ENCODE data around the gene KRTAP5-9. TPM values are rescaled to one million over a fixed set of nuclear protein-coding genes. Genes with fewer than 3 reads are reported as not detected.

The KRTAP5-9 gene
- total and polyA plus RNA-seq, 2 experiments from 2014 or later, result 0.24 TPM; not detected in 1

GRCh38 chr11:71499546-71499945 lies 48.7 kb upstream of the KRTAP5-9 start:
- Mint-ChIP-seq H3K4me1 (peaks cover 4% of the 10 kb centered on the region; the same call in 2 of the 3 replicates), H3K36me3 (ENCODE audit: low read depth) (peaks cover 41% of the 10 kb centered on the region), H3K4me3 (no peak overlapping the region), H3K27ac (no peak overlapping the region), H3K9me3 (0 out of 3 replicates have a peak, but pooled peaks cover 3% of the 10 kb centered on the region), H3K27me3 (ENCODE audit: insufficient read depth, low read depth, poor library complexity) (peaks cover 6% of the 10 kb centered on the region)
- H3K36me3 ChIP-seq (ENCODE audit: insufficient read depth), result peaks cover 8% of the 10 kb centered on the region; the same call in 1 of the 2 replicates
- TF ChIP-seq REST (IDR thresholded peaks at IDR 0.05; ENCODE audit: unreplicated experiment) (no peak), ETS1 (IDR thresholded peaks at IDR 0.05) (no peak), CTCF (conservative IDR thresholded peaks at IDR 0.05; ENCODE audit: low read depth in 2 of 2) (no peak), JUNB (IDR thresholded peaks at IDR 0.05; ENCODE audit: unreplicated experiment) (no peak), EZH2 (IDR thresholded peaks at IDR 0.05; ENCODE audit: low read depth, unreplicated experiment) (no peak), POLR2AphosphoS5 (IDR thresholded peaks at IDR 0.05; ENCODE audit: low read depth) (no peak), ZNF462 (CRISPR knock-in tag; IDR thresholded peaks at IDR 0.05) (no peak), NANOG (IDR thresholded peaks at IDR 0.05; ENCODE audit: borderline replicate concordance) (no peak), CREB1 (CRISPR knock-in tag; IDR thresholded peaks at IDR 0.05; ENCODE audit: low read depth) (no peak), ZNF331 (CRISPR knock-in tag; IDR thresholded peaks at IDR 0.05; ENCODE audit: low read depth) (no peak), ZNF114 (CRISPR knock-in tag; IDR thresholded peaks at IDR 0.05) (no peak), STAT1 (IDR thresholded peaks at IDR 0.05; ENCODE audit: unreplicated experiment) (no peak), EZH2phosphoT487 (IDR thresholded peaks at IDR 0.05; ENCODE audit: unreplicated experiment) (no peak)
- H3K27me3 ChIP-seq (ENCODE audit: insufficient read depth), result no peaks in the 10 kb centered on the region
- H3K27ac ChIP-seq (ENCODE audit: low read depth), result no peak overlapping the region
- no peak overlapping the region for H3K4me3 ChIP-seq
- ATAC-seq (no peak), DNase-seq (ENCODE audit: low spot score) (no peak)
- H3K4me2 ChIP-seq, result no peak overlapping the region
- no peaks in the 10 kb centered on the region for H3K9me2 ChIP-seq (ENCODE audit: insufficient read depth)
- no peaks in the 10 kb centered on the region; the same call in 1 of the 2 replicates for H4K20me1 ChIP-seq (replicated peaks; ENCODE audit: insufficient read depth)
- no peaks in the 10 kb centered on the region for H3K79me2 ChIP-seq (replicated peaks; ENCODE audit: insufficient read depth)
- H3K4me1 ChIP-seq (ENCODE audit: insufficient read depth), result no peaks in the 10 kb centered on the region
- no peaks in the 10 kb centered on the region for H3F3A ChIP-seq (replicated peaks; ENCODE audit: low read depth)
- H2AFZ ChIP-seq, result no peak overlapping the region
